NB4 (cell line): ENCODE data around the gene RARRES1.

Experiments used
- DNase-seq: peaks from one replicate; pipeline ENCODE4 v3.0.0; 2010; ENCODE audit warnings: low read depth
- H3K4me3 ChIP-seq: one replicate; pipeline ENCODE4 v1.5.1; 2011; ENCODE audit warnings: mild to moderate bottlenecking, low read depth, low read length, moderate library complexity
- MYC ChIP-seq: IDR thresholded peaks from 2 replicates; pipeline ENCODE4 v1.6.1; 2011; ENCODE audit warnings: low read depth, low read length
- POLR2A ChIP-seq: IDR thresholded peaks from 2 replicates; pipeline ENCODE4 v1.6.1; 2011; ENCODE audit warnings: mild to moderate bottlenecking; ENCODE audit not compliant: insufficient read length; ENCODE audit errors: extremely low read depth
- TF ChIP-seq, protein P1 (sequence below): IDR thresholded peaks from one replicate; pipeline ENCODE4 v1.5.1; 2012; ENCODE audit warnings: low read depth, low read length
- TF ChIP-seq, protein P2 (sequence below): IDR thresholded peaks from 2 replicates; pipeline ENCODE4 v1.6.1; 2011; ENCODE audit warnings: low read depth, low read length

RARRES1 gene

DNA sequence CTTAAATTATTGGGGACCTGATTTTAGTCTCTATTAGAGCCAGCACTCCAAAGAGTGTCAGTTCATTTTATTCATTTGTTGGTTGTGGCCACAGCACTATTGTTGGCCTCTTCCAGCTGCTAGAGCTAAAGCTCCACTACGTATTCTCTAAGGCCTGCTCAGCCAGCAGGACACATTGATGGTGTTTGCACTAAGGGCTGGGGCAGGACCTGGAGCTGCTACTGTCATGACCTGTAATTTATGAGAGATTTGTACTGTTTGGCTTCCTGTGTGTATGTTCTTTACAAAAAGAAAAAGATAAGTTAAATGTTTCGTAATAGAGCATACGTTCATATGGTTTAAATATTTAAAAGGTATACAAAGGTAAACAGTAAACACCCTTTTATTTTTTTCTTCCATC is 79.8 kb downstream of the RARRES1 start:
- DNase-seq: no peak
- H3K4me3 ChIP-seq: no peak overlapping the region
- TF ChIP-seq, protein P1, sequence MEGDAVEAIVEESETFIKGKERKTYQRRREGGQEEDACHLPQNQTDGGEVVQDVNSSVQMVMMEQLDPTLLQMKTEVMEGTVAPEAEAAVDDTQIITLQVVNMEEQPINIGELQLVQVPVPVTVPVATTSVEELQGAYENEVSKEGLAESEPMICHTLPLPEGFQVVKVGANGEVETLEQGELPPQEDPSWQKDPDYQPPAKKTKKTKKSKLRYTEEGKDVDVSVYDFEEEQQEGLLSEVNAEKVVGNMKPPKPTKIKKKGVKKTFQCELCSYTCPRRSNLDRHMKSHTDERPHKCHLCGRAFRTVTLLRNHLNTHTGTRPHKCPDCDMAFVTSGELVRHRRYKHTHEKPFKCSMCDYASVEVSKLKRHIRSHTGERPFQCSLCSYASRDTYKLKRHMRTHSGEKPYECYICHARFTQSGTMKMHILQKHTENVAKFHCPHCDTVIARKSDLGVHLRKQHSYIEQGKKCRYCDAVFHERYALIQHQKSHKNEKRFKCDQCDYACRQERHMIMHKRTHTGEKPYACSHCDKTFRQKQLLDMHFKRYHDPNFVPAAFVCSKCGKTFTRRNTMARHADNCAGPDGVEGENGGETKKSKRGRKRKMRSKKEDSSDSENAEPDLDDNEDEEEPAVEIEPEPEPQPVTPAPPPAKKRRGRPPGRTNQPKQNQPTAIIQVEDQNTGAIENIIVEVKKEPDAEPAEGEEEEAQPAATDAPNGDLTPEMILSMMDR: no peak
- TF ChIP-seq, protein P2, sequence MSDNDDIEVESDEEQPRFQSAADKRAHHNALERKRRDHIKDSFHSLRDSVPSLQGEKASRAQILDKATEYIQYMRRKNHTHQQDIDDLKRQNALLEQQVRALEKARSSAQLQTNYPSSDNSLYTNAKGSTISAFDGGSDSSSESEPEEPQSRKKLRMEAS: no peak
- no peak for TF ChIP-seq POLR2A
- no peak for TF ChIP-seq MYC

DNA sequence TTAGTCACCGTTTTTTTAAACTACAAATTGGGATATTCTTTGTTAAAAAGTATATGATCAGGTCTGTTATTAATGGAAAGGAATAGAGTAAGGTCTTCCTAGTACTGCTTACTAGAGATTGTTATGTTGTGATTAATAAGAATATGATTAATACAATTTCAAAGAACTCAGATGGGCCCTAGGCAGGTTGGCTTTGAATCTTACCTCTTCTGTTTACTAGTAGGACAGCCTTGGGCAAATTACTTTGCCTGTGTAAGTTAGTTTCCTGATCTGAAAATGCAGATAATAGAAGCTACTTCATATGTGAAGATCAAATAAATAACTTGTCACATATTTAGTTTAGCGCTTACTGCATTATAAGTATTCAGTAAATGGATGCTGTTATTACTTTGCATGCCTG is 81.1 kb downstream of the RARRES1 start:
- no peak for TF ChIP-seq MYC
- TF ChIP-seq, protein P1: no peak
- TF ChIP-seq, protein P2: no peak
- no peak overlapping the region for H3K4me3 ChIP-seq
- no peak for DNase-seq

GRCh38 chr3:158649791-158650190 is 82.5 kb downstream of the RARRES1 start:
- DNase-seq: no peak
- TF ChIP-seq, protein P2: no peak
- no peak for TF ChIP-seq MYC
- no peak for TF ChIP-seq POLR2A
- TF ChIP-seq, protein P1: no peak
- H3K4me3 ChIP-seq: no peak overlapping the region
